Measurements from ENCODE around the gene A1BG.

The A1BG gene

GRCh38 chr19:58336216-58336615, 17.1 kb downstream of the A1BG start:
- Histone ChIP-seq H3K4me3 (ENCODE audit: low read depth, low read length) (no peak overlapping the region), H3K9me3 (ENCODE audit: control insufficient read depth, insufficient read depth, low read depth, low read length) (no peaks in the 10 kb centered on the region), H3K27ac (ENCODE audit: extremely low read depth, low read depth, low read length) (no peak overlapping the region), H3K4me1 (ENCODE audit: control insufficient read depth, insufficient read depth, low read length) (no peaks in the 10 kb centered on the region), H3K36me3 (ENCODE audit: control insufficient read depth in 2 of 2, insufficient read depth in 1 of 2, low read length in 2 of 2) (peaks cover 0 to 54% of the 10 kb centered on the region in 2 experiments; a peak in 1 of 3 replicates)
- TF ChIP-seq ZNF530 (tag by site-specific recombination; IDR thresholded peaks at IDR 0.05; ENCODE audit: low read depth) (no peak), GLI4 (tag by site-specific recombination; IDR thresholded peaks at IDR 0.05) (no peak), ZSCAN16 (tag by site-specific recombination; IDR thresholded peaks at IDR 0.05) (no peak), ZNF248 (tag by site-specific recombination; IDR thresholded peaks at IDR 0.05) (no peak), BCL11A (tag by site-specific recombination; IDR thresholded peaks at IDR 0.05; ENCODE audit: low read depth) (no peak), ZNF214 (tag by site-specific recombination; IDR thresholded peaks at IDR 0.05; ENCODE audit: borderline replicate concordance) (no peak), ZBTB20 (tag by site-specific recombination; IDR thresholded peaks at IDR 0.05) (no peak)
- TF ChIP-seq, protein P1, sequence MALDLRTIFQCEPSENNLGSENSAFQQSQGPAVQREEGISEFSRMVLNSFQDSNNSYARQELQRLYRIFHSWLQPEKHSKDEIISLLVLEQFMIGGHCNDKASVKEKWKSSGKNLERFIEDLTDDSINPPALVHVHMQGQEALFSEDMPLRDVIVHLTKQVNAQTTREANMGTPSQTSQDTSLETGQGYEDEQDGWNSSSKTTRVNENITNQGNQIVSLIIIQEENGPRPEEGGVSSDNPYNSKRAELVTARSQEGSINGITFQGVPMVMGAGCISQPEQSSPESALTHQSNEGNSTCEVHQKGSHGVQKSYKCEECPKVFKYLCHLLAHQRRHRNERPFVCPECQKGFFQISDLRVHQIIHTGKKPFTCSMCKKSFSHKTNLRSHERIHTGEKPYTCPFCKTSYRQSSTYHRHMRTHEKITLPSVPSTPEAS (tag by site-specific recombination; IDR thresholded peaks at IDR 0.05): no peak
- CTCF ChIA-PET: interaction anchor here (0.7 kb wide), 1 partner anchor 18 kb away, joined by 3 read pairs; no protein-coding TSS in a partner anchor
- POLR2A ChIA-PET: no interaction called here

GRCh38 chr19:58335630-58336029, 17.7 kb downstream of the A1BG start:
- no peak overlapping the region for H3K4me3 ChIP-seq (ENCODE audit: low read depth, low read length)
- ChIA-PET CTCF (interaction anchor here (0.7 kb wide), 1 partner anchor 18 kb away, joined by 3 read pairs; no protein-coding TSS in a partner anchor), POLR2A (interaction anchor here (0.5 kb wide), 1 partner anchor 115 kb away, joined by 4 read pairs; no protein-coding TSS in a partner anchor)
- H3K27ac ChIP-seq (ENCODE audit: extremely low read depth, low read depth, low read length): no peak overlapping the region
- H3K4me1 ChIP-seq (ENCODE audit: control insufficient read depth, insufficient read depth, low read length): no peaks in the 10 kb centered on the region
- H3K9me3 ChIP-seq (ENCODE audit: control insufficient read depth, insufficient read depth, low read depth, low read length): no peaks in the 10 kb centered on the region
- peaks cover 0 to 52% of the 10 kb centered on the region in 2 experiments; a peak in 1 of 3 replicates for H3K36me3 ChIP-seq (ENCODE audit: control insufficient read depth in 2 of 2, insufficient read depth in 1 of 2, low read length in 2 of 2)
- TF ChIP-seq ZNF843 (tag by site-specific recombination; IDR thresholded peaks at IDR 0.05): no peak
- no peak for TF ChIP-seq ZNF341 (tag by site-specific recombination; IDR thresholded peaks at IDR 0.05; ENCODE audit: low read depth)
- no peak for TF ChIP-seq SP2 (tag by site-specific recombination; IDR thresholded peaks at IDR 0.05)
- TF ChIP-seq, protein P2, sequence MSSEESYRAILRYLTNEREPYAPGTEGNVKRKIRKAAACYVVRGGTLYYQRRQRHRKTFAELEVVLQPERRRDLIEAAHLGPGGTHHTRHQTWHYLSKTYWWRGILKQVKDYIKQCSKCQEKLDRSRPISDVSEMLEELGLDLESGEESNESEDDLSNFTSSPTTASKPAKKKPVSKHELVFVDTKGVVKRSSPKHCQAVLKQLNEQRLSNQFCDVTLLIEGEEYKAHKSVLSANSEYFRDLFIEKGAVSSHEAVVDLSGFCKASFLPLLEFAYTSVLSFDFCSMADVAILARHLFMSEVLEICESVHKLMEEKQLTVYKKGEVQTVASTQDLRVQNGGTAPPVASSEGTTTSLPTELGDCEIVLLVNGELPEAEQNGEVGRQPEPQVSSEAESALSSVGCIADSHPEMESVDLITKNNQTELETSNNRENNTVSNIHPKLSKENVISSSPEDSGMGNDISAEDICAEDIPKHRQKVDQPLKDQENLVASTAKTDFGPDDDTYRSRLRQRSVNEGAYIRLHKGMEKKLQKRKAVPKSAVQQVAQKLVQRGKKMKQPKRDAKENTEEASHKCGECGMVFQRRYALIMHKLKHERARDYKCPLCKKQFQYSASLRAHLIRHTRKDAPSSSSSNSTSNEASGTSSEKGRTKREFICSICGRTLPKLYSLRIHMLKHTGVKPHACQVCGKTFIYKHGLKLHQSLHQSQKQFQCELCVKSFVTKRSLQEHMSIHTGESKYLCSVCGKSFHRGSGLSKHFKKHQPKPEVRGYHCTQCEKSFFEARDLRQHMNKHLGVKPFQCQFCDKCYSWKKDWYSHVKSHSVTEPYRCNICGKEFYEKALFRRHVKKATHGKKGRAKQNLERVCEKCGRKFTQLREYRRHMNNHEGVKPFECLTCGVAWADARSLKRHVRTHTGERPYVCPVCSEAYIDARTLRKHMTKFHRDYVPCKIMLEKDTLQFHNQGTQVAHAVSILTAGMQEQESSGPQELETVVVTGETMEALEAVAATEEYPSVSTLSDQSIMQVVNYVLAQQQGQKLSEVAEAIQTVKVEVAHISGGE (tag by site-specific recombination; conservative IDR thresholded peaks at IDR 0.05; ENCODE audit: low read depth): no peak

GRCh38 chr19:58334691-58335249, 18.5 kb downstream of the A1BG start:
- H3K4me3 ChIP-seq (ENCODE audit: low read depth, low read length): no peak overlapping the region
- no peaks in the 10 kb centered on the region for H3K9me3 ChIP-seq (ENCODE audit: control insufficient read depth, insufficient read depth, low read depth, low read length)
- H3K27ac ChIP-seq (ENCODE audit: extremely low read depth, low read depth, low read length): no peak overlapping the region
- H3K36me3 ChIP-seq (ENCODE audit: control insufficient read depth in 2 of 2, insufficient read depth in 1 of 2, low read length in 2 of 2): peaks cover 0 to 51% of the 10 kb centered on the region in 2 experiments; a peak in 1 of 3 replicates
- TF ChIP-seq ZNF394 (tag by site-specific recombination; IDR thresholded peaks at IDR 0.05; ENCODE audit: borderline replicate concordance): no peak
- ChIA-PET CTCF (no interaction called here), POLR2A (interaction anchor here (0.5 to 3.6 kb wide), 2 partner anchors 28 to 116 kb away, joined by 4 to 14 read pairs; partner anchors contain the start of gene ZNF497)
- no peaks in the 10 kb centered on the region for H3K4me1 ChIP-seq (ENCODE audit: control insufficient read depth, insufficient read depth, low read length)

Data from HEK293 (cell line).